Suppressor macrophage treated with lipopolysaccharide for 4 hours (primary cell): ENCODE measurements around the gene IL4R.
A peak's percentile ranks its signal among the peaks of the same experiment; 100 is the strongest.
"Not testable (repeated sequence)": the region's sequence is repeated elsewhere in the genome, so short reads cannot be mapped to it uniquely, and the experiment has no call there.

Experiments used
- DNase-seq: peaks from one replicate; pipeline ENCODE4 v3.0.0-alpha.2; 2020

IL4R gene

DNA sequence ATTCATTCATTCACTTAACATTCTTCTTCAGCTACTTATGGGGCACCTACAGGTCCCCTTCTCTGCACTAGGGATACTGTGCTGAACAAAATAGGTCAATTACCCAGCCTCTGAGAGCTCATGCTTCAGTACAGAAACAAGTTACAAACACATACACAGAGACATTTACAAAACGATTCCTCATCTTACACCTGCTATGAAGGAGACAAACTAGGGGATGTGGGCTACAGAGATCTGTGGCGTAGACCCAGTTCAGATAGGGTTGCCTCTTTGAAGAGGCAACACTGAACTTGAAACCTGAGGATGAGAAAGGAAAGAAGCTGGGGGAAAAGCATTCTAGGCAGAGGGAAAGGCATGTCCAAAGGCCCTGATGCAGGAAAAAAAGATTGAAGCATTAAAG lies 93.4 kb downstream of the IL4R start:
- DNase-seq: no peak

DNA sequence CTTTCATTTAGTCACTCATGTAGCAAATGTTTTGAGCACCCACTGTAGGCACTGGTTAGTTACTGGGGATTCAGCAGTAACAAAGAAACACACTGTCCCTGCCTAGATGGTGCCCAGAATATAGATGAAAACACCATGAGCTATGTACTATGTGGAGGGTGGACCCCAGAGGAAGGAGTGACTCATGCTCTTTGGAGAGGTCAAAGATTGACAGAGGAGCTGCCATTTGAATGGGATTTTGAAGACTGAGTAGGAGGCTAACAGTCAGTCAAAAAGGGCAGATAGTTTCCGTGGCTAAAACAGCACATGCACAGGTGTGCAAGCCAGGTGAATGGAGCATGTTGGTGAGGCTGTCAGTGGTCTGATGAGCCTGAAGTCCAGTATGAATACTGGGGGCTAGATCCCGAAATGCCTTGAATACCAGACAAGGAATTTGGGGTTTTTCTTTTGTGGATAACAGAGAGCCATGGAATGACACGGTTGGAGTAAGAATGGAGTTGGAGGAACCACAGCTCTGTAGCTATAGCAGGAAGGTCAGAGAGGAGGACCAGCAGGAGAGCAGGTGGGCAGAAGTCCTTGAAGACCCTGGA lies 94.3 kb downstream of the IL4R start:
- peak; percentile 61 for DNase-seq

- DNase-seq: peak; percentile 45
Observed at GRCh38 chr16:27408602-27409031, 94.8 kb downstream of the IL4R start.

- DNase-seq: not testable (repeated sequence)
Observed at GRCh38 chr16:27409958-27410357, 96.2 kb downstream of the IL4R start.

- peak; percentile 58 for DNase-seq
Observed at GRCh38 chr16:27410761-27411160, 97.0 kb downstream of the IL4R start.

- DNase-seq: no peak
Observed at GRCh38 chr16:27413956-27414355, 100.2 kb downstream of the IL4R start.
